Mesenchymal stem cell (in vitro differentiated cells and primary cell): ENCODE results near the gene ARMC2.

Experiments
- DNase-seq: peaks from one replicate; pipeline ENCODE4 v3.0.0-alpha.2; 2013
- H2AFZ ChIP-seq: one replicate; pipeline ENCODE4 v1.6.1; 2013; ENCODE audit warnings: low read depth, mild to moderate bottlenecking, control low read depth, inconsistent platforms, low read length, moderate library complexity
- H2AK5ac ChIP-seq: 2 replicates; pipeline ENCODE4 v1.6.1; 2013; ENCODE audit warnings: low read length, moderate library complexity, mild to moderate bottlenecking, inconsistent platforms; ENCODE audit not compliant: severe bottlenecking
- H2BK120ac ChIP-seq: one replicate; pipeline ENCODE4 v1.6.1; 2013; ENCODE audit warnings: low read depth, mild to moderate bottlenecking, inconsistent platforms, low read length, moderate library complexity
- H2BK12ac ChIP-seq, 2 experiments: one replicate each; pipeline ENCODE4 v1.6.1; 2013; ENCODE audit warnings: inconsistent platforms in 2 of 2, low read length in 2 of 2, mild to moderate bottlenecking in 2 of 2, moderate library complexity in 2 of 2, control low read depth in 1 of 2
- H2BK15ac ChIP-seq: one replicate; pipeline ENCODE4 v1.6.1; 2013; ENCODE audit warnings: mild to moderate bottlenecking, low read depth, inconsistent platforms; ENCODE audit not compliant: poor library complexity, severe bottlenecking
- H2BK5ac ChIP-seq: 2 replicates; pipeline ENCODE4 v1.6.1; 2013; ENCODE audit warnings: low read depth, mild to moderate bottlenecking, low read length, control low read depth, inconsistent platforms; ENCODE audit not compliant: poor library complexity, severe bottlenecking
- H3K14ac ChIP-seq, 2 experiments: one replicate each; pipeline ENCODE4 v1.6.1; 2013; ENCODE audit warnings: inconsistent platforms in 2 of 2, low read length in 2 of 2, control low read depth in 1 of 2, mild to moderate bottlenecking in 1 of 2, moderate library complexity in 1 of 2
- H3K18ac ChIP-seq, 2 experiments: one replicate each; pipeline ENCODE4 v1.6.1; 2013; ENCODE audit warnings: inconsistent platforms in 2 of 2, low read length in 2 of 2, control low read depth in 1 of 2, low read depth in 1 of 2, mild to moderate bottlenecking in 1 of 2
- H3K23ac ChIP-seq, 2 experiments: one replicate each; pipeline ENCODE4 v1.6.1; 2013; ENCODE audit warnings: inconsistent platforms in 2 of 2, low read length in 2 of 2, mild to moderate bottlenecking in 2 of 2, moderate library complexity in 2 of 2, control low read depth in 1 of 2
- H3K27ac ChIP-seq: 2 replicates; pipeline ENCODE4 v1.5.1; 2013; ENCODE audit warnings: mild to moderate bottlenecking, moderate library complexity, low read length, control low read depth, inconsistent platforms; ENCODE audit not compliant: poor library complexity, severe bottlenecking
- H3K27me3 ChIP-seq, 2 experiments: 2 replicates each; pipeline versions ENCODE4 v1.6.1 to v1.7.0; 2013; ENCODE audit warnings: low read length in 2 of 2, mild to moderate bottlenecking in 2 of 2, moderate library complexity in 2 of 2, control low read depth in 1 of 2, inconsistent platforms in 1 of 2; ENCODE audit not compliant: control insufficient read depth in 1 of 2, insufficient read depth in 1 of 2
- H3K36me3 ChIP-seq, 2 experiments: 2 replicates each; pipeline versions ENCODE4 v1.6.1 to v1.7.0; 2013; ENCODE audit warnings: low read length in 2 of 2, control low read depth in 1 of 2, inconsistent platforms in 1 of 2, low read depth in 1 of 2, mild to moderate bottlenecking in 1 of 2; ENCODE audit not compliant: insufficient read depth in 2 of 2, control insufficient read depth in 1 of 2
- H3K4ac ChIP-seq, 2 experiments: one replicate each; pipeline ENCODE4 v1.6.1; 2013; ENCODE audit warnings: inconsistent platforms in 2 of 2, low read length in 2 of 2, mild to moderate bottlenecking in 2 of 2, moderate library complexity in 2 of 2, control low read depth in 1 of 2, low read depth in 1 of 2
- H3K4me1 ChIP-seq: 2 replicates; pipeline ENCODE4 v1.6.1; 2013; ENCODE audit warnings: low read depth, low read length, control low read depth; ENCODE audit not compliant: control insufficient read depth, insufficient read depth
- H3K4me2 ChIP-seq: 2 replicates; pipeline ENCODE4 v1.6.1; 2013; ENCODE audit warnings: low read length, mild to moderate bottlenecking, inconsistent platforms; ENCODE audit not compliant: poor library complexity, severe bottlenecking
- H3K4me3 ChIP-seq, 2 experiments: 2 replicates each; pipeline versions ENCODE4 v1.5.1 to v1.7.0; 2013; ENCODE audit warnings: low read length in 2 of 2, mild to moderate bottlenecking in 2 of 2, control low read depth in 1 of 2, low read depth in 1 of 2; ENCODE audit not compliant: insufficient read depth in 1 of 2
- H3K79me1 ChIP-seq: replicated peaks from 2 replicates; pipeline ENCODE4 v1.6.1; 2013; ENCODE audit warnings: mild to moderate bottlenecking, control low read depth, low read length, inconsistent platforms; ENCODE audit not compliant: poor library complexity, severe bottlenecking
- H3K9ac ChIP-seq: 2 replicates; pipeline ENCODE4 v1.7.0; 2013; ENCODE audit warnings: mild to moderate bottlenecking, low read length, moderate library complexity
- H3K9me3 ChIP-seq: 2 replicates; pipeline ENCODE4 v1.7.0; 2013; ENCODE audit warnings: mild to moderate bottlenecking, low read length; ENCODE audit not compliant: control insufficient read depth
- H4K8ac ChIP-seq: one replicate; pipeline ENCODE4 v1.6.1; 2013; ENCODE audit warnings: inconsistent platforms, mild to moderate bottlenecking, low read length, moderate library complexity
- H4K91ac ChIP-seq: one replicate; pipeline ENCODE4 v1.6.1; 2013; ENCODE audit warnings: mild to moderate bottlenecking, low read length, inconsistent platforms
- WGBS: methylation state at CpG from one replicate; pipeline ENCODE4 v1.1.7; 2013; ENCODE audit warnings: mixed read lengths; 5-methylcytosine and 5-hydroxymethylcytosine counted together

ARMC2 gene

DNA sequence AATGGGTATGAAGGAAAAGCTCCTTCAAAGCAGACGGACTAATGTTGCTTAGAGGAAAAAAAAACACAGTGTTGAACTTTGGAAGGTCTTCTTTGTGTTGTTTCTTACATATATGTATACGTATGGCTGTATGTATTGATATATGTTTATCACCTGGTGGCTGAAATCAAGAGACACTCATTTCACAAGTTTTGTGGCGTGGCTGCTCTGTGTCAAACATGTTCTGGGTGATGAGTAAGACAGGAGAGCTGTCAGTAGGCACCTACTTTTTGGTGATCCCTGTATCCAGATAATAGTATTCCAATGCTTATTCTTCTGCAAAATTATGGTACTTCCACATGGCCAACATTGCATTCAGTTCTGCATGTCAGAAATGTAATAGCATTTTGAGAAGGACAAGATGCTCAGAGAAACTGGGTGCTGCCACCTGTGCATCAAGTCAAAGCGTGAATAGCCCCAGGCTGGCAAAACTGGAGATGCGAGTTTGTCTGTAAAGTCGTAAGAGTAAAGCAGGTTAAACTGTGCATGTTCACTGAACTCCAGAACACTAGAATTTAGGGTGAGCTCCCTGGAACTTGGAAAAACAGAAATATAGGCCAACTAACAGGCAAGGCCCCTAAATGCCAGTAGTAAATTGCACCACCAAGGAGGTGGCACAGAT, 67.9 kb downstream of the ARMC2 start:
- Histone ChIP-seq H2AK5ac (no peak overlapping the region), H2BK5ac (no peak overlapping the region), H3K9me3 (no peaks in the 10 kb centered on the region), H3K4me2 (no peak overlapping the region), H3K79me1 (no peaks in the 10 kb centered on the region), H4K91ac (no peak overlapping the region), H3K9ac (no peak overlapping the region), H2BK120ac (no peak overlapping the region), H4K8ac (no peak overlapping the region), H2BK15ac (no peak overlapping the region), H3K27me3 (peaks cover 0 to 5% of the 10 kb centered on the region in 2 experiments), H2BK12ac (no peak overlapping the region), H3K36me3 (no peaks in the 10 kb centered on the region), H3K27ac (no peak overlapping the region), H2AFZ (no peak overlapping the region), H3K4me1 (no peaks in the 10 kb centered on the region), H3K4me3 (no peak overlapping the region), H3K14ac (no peak overlapping the region), H3K4ac (no peak overlapping the region), H3K18ac (no peak overlapping the region), H3K23ac (no peak overlapping the region)
- WGBS: 82% methylated on average over 6 of the region's 6 CpGs
- DNase-seq: no peak

DNA sequence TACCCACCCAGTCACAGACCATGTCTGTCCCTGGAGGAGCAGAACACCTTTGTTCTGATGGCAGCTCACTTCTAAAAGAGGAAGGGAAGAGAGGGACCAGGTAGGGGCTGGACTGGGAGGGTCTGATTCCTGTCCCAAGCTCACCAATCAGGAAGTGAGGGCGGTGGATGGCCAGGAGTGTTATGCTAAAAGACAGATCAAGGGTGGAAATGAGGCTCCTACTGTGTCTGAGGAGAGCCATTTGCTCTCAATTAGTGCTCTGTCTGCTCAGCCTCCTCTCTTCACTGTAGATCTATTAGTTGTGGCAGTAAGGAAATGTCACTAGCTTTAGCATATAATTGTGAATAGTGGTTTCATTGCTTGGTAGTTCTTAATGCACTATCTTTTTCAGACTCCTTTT, 72.5 kb downstream of the ARMC2 start:
- Histone ChIP-seq H4K91ac (no peak overlapping the region), H3K18ac (no peak overlapping the region), H2AK5ac (no peak overlapping the region), H2BK5ac (no peak overlapping the region), H3K9ac (no peak overlapping the region), H2BK120ac (no peak overlapping the region), H3K14ac (no peak overlapping the region), H3K79me1 (no peaks in the 10 kb centered on the region), H3K4me2 (no peak overlapping the region), H3K36me3 (no peaks in the 10 kb centered on the region), H3K4ac (no peak overlapping the region), H3K27ac (no peak overlapping the region), H2AFZ (no peak overlapping the region), H3K4me3 (no peak overlapping the region), H3K23ac (no peak overlapping the region), H4K8ac (no peak overlapping the region), H3K27me3 (peaks cover 0 to 5% of the 10 kb centered on the region in 2 experiments), H3K4me1 (no peaks in the 10 kb centered on the region), H3K9me3 (no peaks in the 10 kb centered on the region), H2BK12ac (no peak overlapping the region), H2BK15ac (no peak overlapping the region)
- 44% methylated on average over 1 of the region's 1 CpG for WGBS
- DNase-seq: no peak

DNA sequence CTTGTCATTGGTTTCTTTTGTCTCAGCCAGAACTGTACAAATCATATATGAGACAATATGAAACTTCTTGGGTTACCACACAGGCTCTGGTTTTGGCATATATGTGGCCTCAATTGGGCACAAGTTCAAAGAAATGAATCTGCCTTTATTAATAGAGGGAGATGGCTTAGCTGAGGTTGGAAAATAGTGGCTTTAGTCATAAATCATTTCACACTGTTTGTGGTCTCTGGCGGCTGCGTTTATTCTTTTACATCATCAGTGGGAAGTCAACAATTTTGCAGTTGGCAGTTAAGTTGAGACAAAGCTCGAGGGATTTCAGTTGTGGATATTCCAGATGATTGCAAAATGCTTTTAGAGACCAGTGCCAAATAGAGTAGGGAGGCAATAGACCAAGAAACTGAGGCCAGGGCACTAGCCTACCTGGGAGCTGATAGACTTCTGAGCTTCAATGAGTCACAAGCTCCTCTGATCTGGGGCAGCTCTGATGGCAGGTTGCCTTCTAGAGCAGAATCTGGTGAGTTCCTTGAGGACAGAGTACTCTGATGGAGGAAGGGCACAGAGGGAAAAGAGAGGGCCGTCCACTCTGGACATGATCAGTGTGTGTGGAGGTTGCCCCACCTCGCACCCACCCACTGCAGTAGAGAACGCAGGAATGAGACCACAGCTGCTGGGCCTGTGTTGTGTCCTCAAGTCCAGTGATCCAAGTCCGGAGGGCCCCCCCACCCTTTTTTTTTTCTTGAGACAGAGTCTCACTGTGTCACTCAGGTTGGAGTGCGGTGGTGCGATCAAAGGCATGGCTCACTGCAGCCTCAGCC, 73.5 kb downstream of the ARMC2 start:
- 88% methylated on average over 9 of the region's 9 CpGs for WGBS
- H2BK15ac ChIP-seq: no peak overlapping the region

DNA sequence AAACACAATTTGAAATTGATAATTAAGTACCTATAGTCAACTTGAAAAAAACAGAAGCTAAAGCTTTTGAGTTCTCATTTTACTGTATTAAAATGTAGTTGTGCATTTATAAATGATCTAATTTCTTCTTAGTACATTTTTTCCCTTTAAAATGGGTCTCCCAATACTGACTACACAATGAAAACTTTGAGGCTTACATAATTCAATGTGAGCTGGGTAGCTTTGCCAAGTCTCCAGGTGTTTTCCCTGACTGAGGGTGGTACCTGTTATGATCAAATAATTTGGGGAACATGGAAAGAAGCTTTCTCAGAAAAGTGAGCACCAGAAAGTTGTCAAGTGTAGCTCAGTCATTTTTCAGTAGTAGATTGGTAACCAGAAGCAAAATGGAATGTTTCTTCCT, 74.3 kb downstream of the ARMC2 start:
- H3K79me1 ChIP-seq: no peaks in the 10 kb centered on the region
- no peak overlapping the region for H3K9ac ChIP-seq
- H3K14ac ChIP-seq: no peak overlapping the region
- no peak overlapping the region for H3K4me3 ChIP-seq
- no peak overlapping the region for H2BK5ac ChIP-seq
- H2BK120ac ChIP-seq: no peak overlapping the region
- H3K4ac ChIP-seq: no peak overlapping the region
- H2AFZ ChIP-seq: no peak overlapping the region
- no peak overlapping the region for H3K4me2 ChIP-seq
- no peaks in the 10 kb centered on the region for H3K4me1 ChIP-seq
- H3K23ac ChIP-seq: no peak overlapping the region
- H3K9me3 ChIP-seq: no peaks in the 10 kb centered on the region
- no peaks in the 10 kb centered on the region for H3K36me3 ChIP-seq
- no peak overlapping the region for H2BK12ac ChIP-seq
- H3K27me3 ChIP-seq: no peaks in the 10 kb centered on the region
- no peak overlapping the region for H4K8ac ChIP-seq
- H2AK5ac ChIP-seq: no peak overlapping the region
- no peak overlapping the region for H2BK15ac ChIP-seq
- H3K27ac ChIP-seq: no peak overlapping the region
- no peak for DNase-seq
- no peak overlapping the region for H4K91ac ChIP-seq
- no peak overlapping the region for H3K18ac ChIP-seq

More for the DNA sequence above, 73.5 kb downstream of the ARMC2 start:
- Histone ChIP-seq H3K18ac (no peak overlapping the region), H2BK120ac (no peak overlapping the region), H2AFZ (no peak overlapping the region), H4K91ac (no peak overlapping the region), H3K27me3 (no peaks in the 10 kb centered on the region), H3K9ac (no peak overlapping the region), H2AK5ac (no peak overlapping the region), H3K4ac (no peak overlapping the region), H3K4me1 (no peaks in the 10 kb centered on the region), H3K27ac (no peak overlapping the region), H3K4me2 (no peak overlapping the region), H4K8ac (no peak overlapping the region), H3K23ac (no peak overlapping the region), H2BK12ac (no peak overlapping the region), H3K14ac (no peak overlapping the region), H3K79me1 (no peaks in the 10 kb centered on the region), H3K36me3 (no peaks in the 10 kb centered on the region), H3K9me3 (no peaks in the 10 kb centered on the region), H3K4me3 (no peak overlapping the region), H2BK5ac (no peak overlapping the region)
- DNase-seq: no peak
